BE2C (cell line): ENCODE measurements around the gene RFC1.
"Not testable (repeated sequence)": the region's sequence is repeated elsewhere in the genome, so short reads cannot be mapped to it uniquely, and the experiment has no call there.

Experiments
- DNase-seq: peaks from one replicate; pipeline ENCODE4 v3.0.0-alpha.2; 2020
- H3K27me3 ChIP-seq: fragments of 250-450 bp; sonication (Bioruptor Pico); 2 replicates; pipeline ENCODE4 v1.5.1; 2020; ENCODE audit warnings: mild to moderate bottlenecking
- H3K36me3 ChIP-seq: fragments of 250-450 bp; sonication (Bioruptor Pico); 2 replicates; pipeline ENCODE4 v1.5.1; 2020; ENCODE audit warnings: mild to moderate bottlenecking
- H3K4me1 ChIP-seq: fragments of 250-450 bp; sonication (Bioruptor Pico); 2 replicates; pipeline ENCODE4 v1.5.1; 2020
- H3K4me3 ChIP-seq: 2 replicates; pipeline ENCODE4 v1.5.1; 2011; ENCODE audit warnings: low read depth, low read length
- H3K9me3 ChIP-seq: fragments of 250-450 bp; sonication (Bioruptor Pico); 2 replicates; pipeline ENCODE4 v1.5.1; 2020
- CTCF ChIP-seq: IDR thresholded peaks from 2 replicates; pipeline ENCODE4 v1.5.1; 2012; ENCODE audit warnings: mild to moderate bottlenecking, low read depth, low read length

RFC1 gene

GRCh38 chr4:39406763-39407583 is 40.8 kb upstream of the RFC1 start, which contains the start of gene KLB:
Gene KLB (plus strand): TSS chr4:39406930. CDS start chr4:39406950, 20 bp downstream.
- H3K4me1 ChIP-seq = no peaks in the 10 kb centered on the region
- no peaks in the 10 kb centered on the region for H3K27me3 ChIP-seq
- no peak for TF ChIP-seq CTCF
- DNase-seq = no peak
- H3K9me3 ChIP-seq = no peaks in the 10 kb centered on the region
- no peaks in the 10 kb centered on the region for H3K36me3 ChIP-seq
- H3K4me3 ChIP-seq = peak within 1 kb of the TSS; percentile 43

- not testable (repeated sequence) for H3K27me3 ChIP-seq, DNase-seq, H3K36me3 ChIP-seq, H3K4me1 ChIP-seq, H3K9me3 ChIP-seq, H3K4me3 ChIP-seq
Measured at GRCh38 chr4:39401640-39402039, 35.5 kb upstream of the RFC1 start.

GRCh38 chr4:39394706-39395105 is 28.5 kb upstream of the RFC1 start:
- H3K27me3 ChIP-seq = no peaks in the 10 kb centered on the region
- no peaks in the 10 kb centered on the region for H3K4me1 ChIP-seq
- no peak for DNase-seq
- no peaks in the 10 kb centered on the region for H3K9me3 ChIP-seq
- no peak overlapping the region for H3K4me3 ChIP-seq
- H3K36me3 ChIP-seq = no peaks in the 10 kb centered on the region
- TF ChIP-seq CTCF = no peak

GRCh38 chr4:39390603-39391002 is 24.4 kb upstream of the RFC1 start:
- no peaks in the 10 kb centered on the region for H3K27me3 ChIP-seq
- no peak for TF ChIP-seq CTCF
- H3K36me3 ChIP-seq = no peaks in the 10 kb centered on the region
- H3K4me3 ChIP-seq = no peak overlapping the region
- H3K9me3 ChIP-seq = no peaks in the 10 kb centered on the region
- H3K4me1 ChIP-seq = no peaks in the 10 kb centered on the region
- DNase-seq = no peak

GRCh38 chr4:39384563-39384962 is 18.4 kb upstream of the RFC1 start:
- Histone ChIP-seq H3K4me3 (no peak overlapping the region), H3K9me3 (no peaks in the 10 kb centered on the region), H3K36me3 (no peaks in the 10 kb centered on the region), H3K4me1 (no peaks in the 10 kb centered on the region), H3K27me3 (no peaks in the 10 kb centered on the region)
- DNase-seq = no peak
- no peak for TF ChIP-seq CTCF

GRCh38 chr4:39383690-39384089 is 17.5 kb upstream of the RFC1 start:
- Histone ChIP-seq H3K27me3 (no peaks in the 10 kb centered on the region), H3K36me3 (no peaks in the 10 kb centered on the region), H3K4me1 (no peaks in the 10 kb centered on the region), H3K9me3 (no peaks in the 10 kb centered on the region), H3K4me3 (no peak overlapping the region)
- no peak for DNase-seq
- no peak for TF ChIP-seq CTCF
